Suppressor macrophage treated with lipopolysaccharide for 1 hour (primary cell): Measurements from ENCODE around the gene YARS1.

Experiments used
- DNase-seq, 3 donors: peaks; one replicate each; pipeline ENCODE4 v3.0.0-alpha.2; 2020 to 2022

The YARS1 gene

GRCh38 chr1:32775640-32776337 lies 41.4 kb downstream of the YARS1 start:
- DNase-seq, result peak in 1 of 3 donors; percentile 44

DNA sequence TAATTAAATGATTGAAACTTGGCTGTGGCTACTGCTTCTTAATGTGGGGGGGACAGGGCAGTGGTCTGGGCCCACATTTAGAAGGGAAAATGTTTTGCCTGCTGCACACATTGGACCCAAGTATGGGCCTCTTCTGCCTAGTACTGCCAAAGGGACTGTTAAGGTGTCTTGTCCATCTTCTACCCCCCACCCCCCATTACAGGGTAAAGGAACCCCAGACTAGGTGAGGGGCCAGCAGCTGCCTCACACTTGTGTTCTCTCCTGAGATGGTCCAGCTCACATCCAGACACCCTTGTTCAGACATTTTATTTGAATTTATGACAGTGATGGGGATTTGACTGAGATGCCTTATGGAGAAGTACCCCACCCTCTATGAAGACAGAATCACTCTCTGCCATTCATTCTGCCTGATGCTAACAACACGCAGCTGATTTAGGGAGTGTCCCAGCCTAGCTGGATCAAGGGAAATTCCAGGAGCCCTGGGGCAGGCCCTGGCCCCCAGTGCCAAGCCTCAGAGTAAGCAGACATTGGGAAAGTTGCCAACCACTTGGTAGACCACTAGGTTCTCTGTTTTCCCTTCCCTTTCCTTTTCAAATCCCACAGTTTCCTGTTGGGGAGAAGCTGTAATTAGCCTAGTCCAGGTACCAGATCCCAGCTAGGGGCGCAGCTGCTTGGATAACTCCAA lies 42.1 kb downstream of the YARS1 start:
- DNase-seq, result peak; percentile 66 to 85 (median 82)

GRCh38 chr1:32774464-32774808 lies 42.7 kb downstream of the YARS1 start:
- DNase-seq, result no peak

DNA sequence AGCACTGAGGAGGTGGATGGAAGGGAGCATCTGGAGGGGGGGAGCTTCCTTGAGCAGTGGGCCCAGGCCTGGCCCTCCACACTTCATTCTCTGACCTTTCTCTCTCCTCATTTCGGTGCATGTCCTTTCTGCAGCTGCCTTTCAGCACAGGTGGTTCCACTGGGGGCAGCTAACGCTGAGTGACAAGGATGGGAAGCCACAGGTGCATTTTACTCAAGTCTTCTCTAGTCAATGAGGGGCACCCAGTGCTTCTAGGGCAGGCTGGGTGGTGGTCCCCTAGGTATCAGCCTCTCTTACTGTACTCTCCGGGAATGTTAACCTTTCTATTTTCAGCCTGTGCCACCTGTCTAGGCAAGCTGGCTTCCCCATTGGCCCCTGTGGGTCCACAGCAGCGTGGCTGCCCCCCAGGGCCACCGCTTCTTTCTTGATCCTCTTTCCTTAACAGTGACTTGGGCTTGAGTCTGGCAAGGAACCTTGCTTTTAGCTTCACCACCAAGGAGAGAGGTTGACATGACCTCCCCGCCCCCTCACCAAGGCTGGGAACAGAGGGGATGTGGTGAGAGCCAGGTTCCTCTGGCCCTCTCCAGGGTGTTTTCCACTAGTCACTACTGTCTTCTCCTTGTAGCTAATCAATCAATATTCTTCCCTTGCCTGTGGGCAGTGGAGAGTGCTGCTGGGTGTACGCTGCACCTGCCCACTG lies 43.2 kb downstream of the YARS1 start:
- peak in 1 of 3 donors; percentile 9 for DNase-seq

GRCh38 chr1:32773018-32773763 lies 44.0 kb downstream of the YARS1 start:
- DNase-seq, result peak; percentile 66 to 85 (median 73)

GRCh38 chr1:32772281-32773017 lies 44.7 kb downstream of the YARS1 start:
- no peak for DNase-seq

DNA sequence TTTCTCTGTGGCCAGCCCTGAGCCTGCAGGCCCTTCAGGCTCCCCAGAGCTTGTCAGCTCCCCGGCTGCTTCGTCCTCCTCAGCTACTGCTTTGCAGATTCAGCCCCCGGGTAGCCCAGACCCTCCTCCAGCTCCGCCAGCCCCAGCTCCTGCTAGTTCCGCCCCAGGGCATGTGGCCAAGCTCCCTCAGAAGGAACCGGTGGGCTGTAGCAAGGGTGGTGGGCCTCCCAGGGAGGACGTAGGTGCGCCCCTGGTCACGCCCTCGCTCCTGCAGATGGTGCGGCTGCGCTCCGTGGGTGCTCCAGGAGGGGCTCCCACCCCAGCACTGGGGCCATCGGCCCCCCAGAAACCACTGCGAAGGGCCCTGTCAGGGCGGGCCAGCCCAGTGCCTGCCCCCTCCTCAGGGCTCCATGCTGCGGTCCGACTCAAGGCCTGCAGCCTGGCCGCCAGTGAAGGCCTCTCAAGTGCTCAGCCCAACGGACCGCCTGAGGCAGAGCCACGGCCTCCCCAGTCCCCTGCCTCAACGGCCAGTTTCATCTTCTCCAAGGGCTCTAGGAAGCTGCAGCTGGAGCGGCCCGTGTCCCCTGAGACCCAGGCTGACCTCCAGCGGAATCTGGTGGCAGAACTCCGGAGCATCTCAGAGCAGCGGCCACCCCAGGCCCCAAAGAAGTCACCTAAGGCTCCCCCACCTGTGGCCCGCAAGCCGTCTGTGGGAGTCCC lies 45.4 kb downstream of the YARS1 start:
- no peak for DNase-seq

DNA sequence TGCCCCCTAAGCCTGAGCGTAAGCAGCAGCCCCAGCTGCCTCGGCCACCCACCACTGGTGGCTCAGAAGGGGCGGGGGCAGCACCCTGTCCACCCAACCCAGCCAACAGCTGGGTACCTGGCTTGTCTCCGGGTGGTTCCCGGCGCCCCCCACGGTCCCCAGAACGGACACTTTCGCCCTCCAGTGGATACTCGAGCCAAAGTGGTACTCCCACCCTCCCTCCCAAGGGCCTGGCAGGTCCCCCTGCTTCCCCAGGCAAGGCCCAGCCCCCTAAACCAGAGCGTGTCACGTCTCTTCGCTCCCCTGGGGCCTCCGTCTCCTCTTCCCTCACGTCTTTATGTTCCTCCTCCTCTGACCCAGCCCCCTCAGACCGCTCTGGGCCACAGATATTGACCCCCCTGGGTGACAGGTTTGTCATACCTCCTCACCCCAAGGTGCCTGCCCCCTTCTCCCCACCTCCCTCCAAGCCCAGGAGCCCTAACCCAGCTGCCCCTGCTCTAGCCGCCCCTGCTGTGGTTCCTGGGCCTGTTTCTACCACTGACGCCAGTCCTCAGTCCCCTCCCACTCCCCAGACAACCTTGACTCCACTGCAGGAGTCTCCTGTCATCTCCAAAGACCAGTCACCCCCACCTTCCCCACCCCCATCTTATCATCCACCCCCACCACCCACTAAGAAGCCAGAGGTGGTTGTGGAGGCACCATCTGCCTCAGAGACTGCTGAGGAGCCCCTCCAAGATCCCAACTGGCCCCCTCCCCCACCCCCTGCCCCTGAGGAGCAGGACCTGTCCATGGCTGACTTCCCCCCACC lies 46.2 kb downstream of the YARS1 start:
- no peak for DNase-seq

DNA sequence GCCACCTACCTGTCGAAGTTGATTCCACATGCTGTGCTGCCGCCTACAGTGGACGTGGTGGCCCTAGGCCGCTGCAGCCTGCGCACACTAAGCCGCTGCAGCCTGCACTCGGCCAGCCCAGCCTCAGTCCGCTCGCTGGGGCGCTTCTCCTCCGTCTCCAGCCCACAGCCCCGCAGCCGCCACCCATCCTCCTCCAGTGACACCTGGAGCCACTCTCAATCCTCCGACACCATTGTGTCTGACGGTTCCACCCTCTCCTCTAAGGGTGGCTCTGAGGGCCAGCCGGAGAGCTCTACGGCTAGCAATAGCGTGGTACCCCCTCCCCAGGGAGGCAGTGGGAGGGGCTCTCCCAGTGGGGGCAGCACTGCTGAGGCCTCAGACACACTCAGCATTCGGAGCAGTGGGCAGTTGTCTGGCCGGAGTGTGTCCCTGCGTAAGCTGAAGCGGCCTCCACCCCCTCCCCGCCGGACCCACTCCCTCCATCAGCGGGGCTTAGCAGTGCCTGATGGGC lies 46.9 kb downstream of the YARS1 start:
- no peak for DNase-seq

DNA sequence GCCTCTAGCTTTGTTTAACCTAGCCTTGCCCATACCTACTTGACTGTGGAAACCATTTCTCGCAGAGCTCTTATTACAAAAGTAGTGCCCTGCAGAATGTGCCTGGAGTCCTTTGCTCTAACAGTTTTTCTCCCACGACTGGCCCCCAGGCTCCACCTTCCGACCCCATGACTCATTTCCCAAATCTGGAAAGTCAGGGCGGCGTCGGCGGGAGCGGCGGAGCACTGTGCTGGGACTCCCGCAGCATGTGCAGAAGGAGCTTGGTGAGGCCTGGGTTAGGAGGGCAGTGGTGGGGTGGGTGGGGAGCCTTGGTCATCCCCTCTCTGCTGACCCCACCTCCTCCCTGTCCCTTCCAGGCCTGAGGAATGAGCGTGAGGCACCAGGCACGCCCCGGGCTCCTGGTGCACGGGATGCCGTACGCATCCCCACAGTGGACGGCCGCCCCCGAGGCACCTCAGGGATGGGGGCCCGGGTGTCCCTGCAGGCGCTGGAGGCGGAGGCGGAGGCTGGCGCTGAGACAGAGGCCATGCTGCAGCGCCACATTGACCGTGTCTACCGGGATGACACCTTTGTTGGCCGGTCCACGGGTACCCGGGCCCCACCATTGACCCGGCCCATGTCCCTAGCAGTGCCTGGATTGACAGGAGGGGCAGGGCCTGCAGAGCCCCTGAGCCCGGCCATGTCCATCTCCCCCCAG lies 47.5 kb downstream of the YARS1 start:
- DNase-seq, result peak in 2 of 3 donors; percentile 25 to 34

DNA sequence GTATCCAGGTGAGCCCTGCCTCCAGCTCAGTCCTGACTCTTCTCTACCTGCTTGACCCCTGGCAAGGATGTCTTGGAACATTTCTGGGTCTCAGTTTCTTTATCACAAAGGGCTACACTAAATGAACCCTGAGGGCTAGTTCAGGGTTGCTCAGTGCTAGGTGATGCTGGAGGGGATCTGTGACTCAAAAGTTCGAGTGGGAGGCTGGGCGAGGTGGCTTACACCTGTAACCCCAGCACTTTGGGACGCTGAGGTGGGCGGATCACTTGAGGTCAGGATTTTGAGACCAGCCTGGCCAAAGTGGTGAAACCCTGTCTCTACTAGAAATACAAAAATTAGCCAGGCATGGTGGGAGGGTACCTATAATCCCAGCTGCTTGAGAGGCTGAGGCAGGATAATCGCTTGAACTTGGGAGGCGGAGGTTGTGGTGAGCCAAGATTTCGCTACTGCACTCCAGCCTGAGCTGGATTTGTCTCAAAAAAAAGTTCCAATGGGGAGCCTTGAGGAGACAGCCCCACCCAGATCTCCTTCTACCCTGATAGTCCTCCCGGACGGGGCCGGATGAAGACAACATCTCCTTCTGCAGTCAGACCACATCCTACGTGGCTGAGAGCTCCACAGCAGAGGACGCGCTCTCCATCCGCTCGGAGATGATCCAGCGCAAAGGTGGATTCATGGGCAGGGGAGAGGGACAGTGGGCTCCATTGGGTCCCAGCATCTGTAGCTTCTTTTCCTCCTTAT lies 48.9 kb downstream of the YARS1 start:
- no peak for DNase-seq

GRCh38 chr1:32767641-32768040 lies 49.5 kb downstream of the YARS1 start:
- no peak for DNase-seq

DNA sequence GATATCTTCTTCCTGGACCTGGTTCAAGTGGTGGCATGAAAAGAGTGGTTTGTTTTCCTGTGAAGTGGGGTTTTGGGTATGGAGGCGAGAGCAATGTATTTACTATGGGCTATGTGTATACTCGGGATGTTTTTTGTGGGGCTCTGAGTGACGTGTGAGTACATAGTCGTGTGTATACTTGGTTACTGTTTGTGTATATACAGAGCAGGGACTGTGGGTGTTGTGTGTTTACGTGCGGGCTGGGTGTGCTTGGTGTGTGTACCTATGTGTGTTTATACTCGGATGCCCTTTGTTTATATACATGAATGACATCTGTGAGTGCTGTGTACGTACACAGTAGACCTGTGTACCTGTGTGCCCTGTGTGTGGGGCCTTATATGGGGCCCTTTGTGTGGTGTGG lies 50.0 kb downstream of the YARS1 start:
- no peak for DNase-seq

- no peak for DNase-seq
Measured at GRCh38 chr1:32766328-32766972, 50.7 kb downstream of the YARS1 start.

DNA sequence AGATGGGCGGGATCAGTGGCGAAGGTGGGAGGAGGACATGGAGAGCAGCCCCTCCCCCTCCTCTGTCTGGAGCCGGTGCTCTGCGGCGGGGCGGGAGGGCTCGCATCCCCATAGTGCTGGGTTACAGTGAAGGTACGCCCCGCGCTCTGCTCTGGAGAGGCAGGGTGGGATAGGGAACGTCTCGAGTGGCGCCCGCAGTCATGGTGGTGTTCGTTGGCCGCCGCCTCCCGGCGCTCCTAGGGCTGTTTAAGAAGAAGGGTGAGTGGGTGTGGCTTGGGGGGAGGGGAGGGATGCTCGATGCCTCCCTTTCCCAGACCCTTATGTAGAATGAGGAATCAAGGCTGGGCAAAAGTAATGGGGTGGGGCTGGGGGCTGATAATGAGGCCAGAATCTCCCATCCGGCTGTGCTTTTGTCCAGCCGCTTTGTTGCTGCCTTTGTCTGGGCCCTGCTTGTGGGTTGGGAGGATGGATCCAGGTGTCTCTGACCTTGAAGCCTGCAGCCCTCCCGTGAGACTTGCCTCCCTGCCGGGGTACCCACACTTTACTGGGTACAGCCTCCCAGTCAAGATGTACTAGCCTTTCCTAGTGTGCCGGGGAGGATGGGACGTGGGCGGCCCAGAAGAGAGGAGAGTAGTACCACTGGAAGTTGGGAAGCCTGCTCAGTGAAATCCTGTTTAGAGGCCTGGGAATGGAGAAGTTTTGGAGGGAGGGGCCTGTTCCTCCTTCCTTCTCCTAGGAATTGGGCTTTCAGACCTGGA lies 51.4 kb downstream of the YARS1 start:
- no peak for DNase-seq

- no peak for DNase-seq
Measured at GRCh38 chr1:32764826-32765569, 52.2 kb downstream of the YARS1 start.

DNA sequence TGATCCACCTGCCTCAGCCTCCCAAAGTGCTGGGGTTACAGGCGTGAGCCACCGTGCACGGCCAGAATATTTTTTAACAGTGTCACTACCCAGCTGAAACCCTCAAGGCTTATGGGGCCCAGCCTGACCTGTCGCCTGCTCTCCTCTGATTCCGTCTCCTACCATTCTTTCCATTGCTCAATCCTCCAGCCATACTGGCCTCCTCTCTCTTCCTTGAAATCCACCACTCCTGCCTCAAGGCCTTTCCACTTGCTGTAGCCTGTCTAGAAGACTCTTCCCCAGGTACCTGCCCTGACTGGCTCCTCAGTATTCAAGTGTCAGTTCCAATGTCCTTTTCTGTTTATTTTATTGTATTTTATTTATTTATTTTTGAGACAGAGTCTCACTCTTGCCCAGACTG lies 53.9 kb downstream of the YARS1 start:
- DNase-seq, result no peak
